WTC11 (cell line): ENCODE results near the gene ZNF578. TPM values are rescaled to one million over a fixed set of nuclear protein-coding genes. Genes with fewer than 3 reads are reported as not detected.

Source experiments
- AFF4 ChIP-seq: sonication (generic); formaldehyde crosslinking; IDR thresholded peaks from 2 replicates; pipeline ENCODE4 v1.8.1; 2023; ENCODE audit warnings: mild to moderate bottlenecking, missing genetic modification reagents, borderline replicate concordance
- AR ChIP-seq: fragments of 250-450 bp; sonication (Bioruptor Pico); IDR thresholded peaks from 2 replicates; pipeline ENCODE4 v1.9.0; 2021; ENCODE audit warnings: mild to moderate bottlenecking
- ATF6 ChIP-seq: sonication (generic); formaldehyde crosslinking; IDR thresholded peaks from 2 replicates; pipeline ENCODE4 v1.8.1; 2023; ENCODE audit warnings: mild to moderate bottlenecking, missing genetic modification reagents
- CDX4 ChIP-seq: fragments of 250-450 bp; sonication (Bioruptor Pico); IDR thresholded peaks from 2 replicates; pipeline ENCODE4 v1.9.0; 2021; ENCODE audit warnings: moderate library complexity, mild to moderate bottlenecking, inconsistent platforms, borderline replicate concordance
- CREB1 ChIP-seq: sonication (generic); formaldehyde crosslinking; IDR thresholded peaks from 2 replicates; pipeline ENCODE4 v1.8.0; 2023; ENCODE audit warnings: mild to moderate bottlenecking, missing genetic modification reagents
- ERG ChIP-seq: fragments of 250-450 bp; sonication (Bioruptor Pico); IDR thresholded peaks from 2 replicates; pipeline ENCODE4 v1.8.0; 2021; ENCODE audit warnings: mild to moderate bottlenecking
- FOXK1 ChIP-seq: sonication (generic); formaldehyde crosslinking; IDR thresholded peaks from 2 replicates; pipeline ENCODE4 v1.8.0; 2022; ENCODE audit warnings: mild to moderate bottlenecking, moderate library complexity, missing genetic modification reagents
- FOXP1 ChIP-seq: sonication (generic); formaldehyde crosslinking; IDR thresholded peaks from 2 replicates; pipeline ENCODE4 v1.8.0; 2022; ENCODE audit warnings: missing genetic modification reagents, mild to moderate bottlenecking, moderate library complexity, borderline replicate concordance
- GTF2I ChIP-seq: fragments of 250-450 bp; sonication (Bioruptor Pico); conservative IDR thresholded peaks from 2 replicates; pipeline ENCODE4 v1.4.0; 2021; ENCODE audit warnings: mild to moderate bottlenecking
- JAZF1 ChIP-seq: fragments of 250-450 bp; sonication (Bioruptor Pico); IDR thresholded peaks from 2 replicates; pipeline ENCODE4 v1.9.0; 2021; ENCODE audit warnings: moderate library complexity, mild to moderate bottlenecking, inconsistent platforms
- KAT7 ChIP-seq: sonication (generic); formaldehyde crosslinking; IDR thresholded peaks from 2 replicates; pipeline ENCODE4 v1.8.1; 2023; ENCODE audit warnings: missing genetic modification reagents, mild to moderate bottlenecking, borderline replicate concordance
- MAX ChIP-seq: sonication (generic); formaldehyde crosslinking; IDR thresholded peaks from 2 replicates; pipeline ENCODE4 v1.8.0; 2022; ENCODE audit warnings: mild to moderate bottlenecking, missing genetic modification reagents
- MLX ChIP-seq: sonication (generic); formaldehyde crosslinking; IDR thresholded peaks from 2 replicates; pipeline ENCODE4 v1.8.1; 2023; ENCODE audit warnings: mild to moderate bottlenecking, missing genetic modification reagents, moderate library complexity
- SMAD3 ChIP-seq: sonication (generic); formaldehyde crosslinking; IDR thresholded peaks from 2 replicates; pipeline ENCODE4 v1.8.0; 2022; ENCODE audit warnings: missing genetic modification reagents, mild to moderate bottlenecking, borderline replicate concordance
- SMAD4 ChIP-seq: sonication (generic); formaldehyde crosslinking; IDR thresholded peaks from 2 replicates; pipeline ENCODE4 v1.8.0; 2022; ENCODE audit warnings: mild to moderate bottlenecking, missing genetic modification reagents
- SP1 ChIP-seq: sonication (generic); formaldehyde crosslinking; conservative IDR thresholded peaks from 2 replicates; pipeline ENCODE4 v1.8.1; 2022; ENCODE audit warnings: missing genetic modification reagents
- USF1 ChIP-seq: sonication (generic); formaldehyde crosslinking; IDR thresholded peaks from 2 replicates; pipeline ENCODE4 v1.8.0; 2022; ENCODE audit warnings: mild to moderate bottlenecking, missing genetic modification reagents
- ZNF317 ChIP-seq: sonication (generic); formaldehyde crosslinking; IDR thresholded peaks from 2 replicates; pipeline ENCODE4 v1.8.1; 2023; ENCODE audit warnings: low read depth, mild to moderate bottlenecking, moderate library complexity, missing genetic modification reagents, borderline replicate concordance
- ZNF396 ChIP-seq: fragments of 250-450 bp; sonication (Bioruptor Pico); IDR thresholded peaks from 2 replicates; pipeline ENCODE4 v1.8.0; 2021; ENCODE audit warnings: mild to moderate bottlenecking, moderate library complexity, borderline replicate concordance
- ZNF532 ChIP-seq: fragments of 250-450 bp; sonication (Bioruptor Pico); IDR thresholded peaks from 2 replicates; pipeline ENCODE4 v1.9.0; 2021; ENCODE audit warnings: mild to moderate bottlenecking, borderline replicate concordance
- total RNA-seq: library from RNA; stranded (reverse); gene quantifications from 3 replicates; pipeline ENCODE4 v1.2.3, GENCODE V29; 2021

The ZNF578 gene
- total RNA-seq, 1 experiment from 2014 or later: 26.6 TPM

- no peak for TF ChIP-seq ZNF317 (CRISPR knock-in tag)
- TF ChIP-seq AFF4 (CRISPR knock-in tag): no peak
- TF ChIP-seq ATF6 (CRISPR knock-in tag): no peak
- TF ChIP-seq ERG (CRISPR knock-in tag): no peak
- 0 out of 2 replicates have a peak, but pooled peaks have one; percentile 42 for TF ChIP-seq FOXK1 (CRISPR knock-in tag)
- TF ChIP-seq MLX (CRISPR knock-in tag): no peak
- TF ChIP-seq SMAD4 (CRISPR knock-in tag): no peak
- no peak for TF ChIP-seq GTF2I
- TF ChIP-seq SMAD3: peak; percentile 50; the same call in 1 of the 2 replicates
- 0 out of 2 replicates have a peak, but pooled peaks have one; percentile 39 for TF ChIP-seq CREB1 (CRISPR knock-in tag)
- TF ChIP-seq AR (CRISPR knock-in tag): no peak
- 0 out of 2 replicates have a peak, but pooled peaks have one; percentile 11 for TF ChIP-seq SP1 (CRISPR knock-in tag)
- TF ChIP-seq ZNF396: no peak
- TF ChIP-seq FOXP1: no peak
- TF ChIP-seq JAZF1 (CRISPR knock-in tag): no peak
- 0 out of 2 replicates have a peak, but pooled peaks have one; percentile 66 for TF ChIP-seq MAX (CRISPR knock-in tag)
- TF ChIP-seq CDX4 (CRISPR knock-in tag): no peak
- no peak for TF ChIP-seq USF1 (CRISPR knock-in tag)
- TF ChIP-seq ZNF532 (CRISPR knock-in tag): no peak
- TF ChIP-seq KAT7 (CRISPR knock-in tag): no peak
These were observed 39.0 kb downstream of the ZNF578 start (continued) for GRCh38 chr19:52492201-52492993.
